NCI-H446 (cell line): Measurements from ENCODE around the gene MYT1.

Experiments used
- DNase-seq, 2 experiments: peaks; one replicate each; lab custom pipeline; 2025; lab: John Stamatoyannopoulos, UW

MYT1 gene

DNA sequence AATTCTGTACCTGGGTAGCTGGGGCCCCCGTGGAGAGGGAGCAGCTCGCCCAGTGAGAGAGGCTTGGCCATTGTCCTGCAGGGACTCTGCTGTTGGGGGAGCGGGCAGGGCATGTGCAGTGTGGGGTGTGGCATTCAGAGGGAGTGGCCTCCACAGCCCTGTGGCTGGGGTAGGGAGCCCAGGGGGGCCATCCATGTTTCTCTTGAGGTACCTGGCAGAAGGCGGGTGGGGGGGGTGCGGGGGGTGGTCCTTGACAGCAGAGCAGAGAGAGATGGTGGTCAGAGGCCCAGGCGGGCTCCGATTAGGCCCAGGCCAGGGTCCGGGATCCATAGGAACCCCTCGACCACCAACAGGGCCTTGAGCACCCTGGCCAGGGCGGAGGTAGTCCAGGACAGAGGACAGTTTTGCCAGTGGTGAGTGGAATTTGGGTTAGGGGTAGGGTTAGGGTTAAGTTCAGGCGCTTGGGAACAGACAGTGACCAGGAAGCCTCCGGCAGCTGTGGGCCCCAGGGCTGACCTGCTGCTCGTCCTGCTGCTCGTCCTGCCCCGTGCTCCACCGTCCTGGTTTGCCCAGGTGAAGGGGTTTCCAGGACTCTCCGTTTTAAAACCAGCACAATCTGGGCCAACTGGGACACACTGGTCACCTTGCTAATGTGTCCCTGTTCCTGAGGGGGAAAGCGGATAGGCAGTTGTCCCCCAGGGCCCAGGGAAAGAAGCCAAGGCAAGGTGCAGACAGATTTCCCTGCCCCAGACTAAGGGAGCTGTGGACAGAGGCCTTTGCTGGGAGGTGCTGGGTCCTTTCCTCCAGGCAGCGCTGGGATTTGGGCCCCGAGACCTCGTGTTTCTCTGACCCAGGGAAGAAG is 24.8 kb upstream of the MYT1 start:
- DNase-seq, result no peak

DNA sequence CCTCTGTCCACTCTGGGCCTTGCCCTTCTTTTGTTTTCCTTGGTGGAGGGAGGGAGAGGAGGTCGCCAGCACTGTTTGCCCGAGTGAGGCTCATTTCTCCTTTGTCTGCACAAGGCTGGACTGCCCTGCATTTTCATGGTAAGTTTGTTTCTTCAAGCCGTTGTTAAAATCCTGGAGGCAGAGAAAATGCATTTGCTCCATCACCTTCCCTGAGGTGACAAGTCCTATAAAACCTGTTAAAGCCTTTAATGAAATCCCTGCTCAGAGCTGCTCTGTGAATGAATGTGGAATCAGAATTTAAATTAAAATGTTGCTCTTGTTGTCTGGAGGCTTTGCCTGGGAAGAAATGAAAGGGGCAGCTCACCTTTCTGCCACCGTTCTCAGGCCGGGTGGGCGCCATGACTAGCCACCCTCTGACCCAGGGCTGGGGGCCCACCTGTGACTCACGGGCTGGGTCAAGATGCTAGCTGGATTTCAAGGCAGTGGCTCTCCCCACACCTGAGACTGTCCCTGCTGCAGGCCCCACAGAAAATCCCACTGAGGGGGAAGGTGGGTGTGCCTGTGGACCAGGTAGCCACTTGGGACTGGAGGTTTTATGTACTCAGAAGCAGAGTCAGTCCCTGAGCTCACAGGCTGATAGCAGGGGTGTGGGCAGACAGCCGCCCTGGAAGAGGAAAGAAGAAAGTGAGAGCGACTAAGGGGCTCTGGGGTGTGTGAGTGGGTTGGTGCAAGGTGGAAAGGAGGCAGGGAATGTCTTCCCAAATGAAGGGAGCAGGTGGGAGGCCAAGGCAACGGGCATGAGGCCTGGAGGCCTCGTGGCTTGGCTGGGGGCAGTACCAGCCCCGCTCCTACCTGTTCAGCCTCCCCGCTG is 24.0 kb upstream of the MYT1 start:
- DNase-seq, result no peak

DNA sequence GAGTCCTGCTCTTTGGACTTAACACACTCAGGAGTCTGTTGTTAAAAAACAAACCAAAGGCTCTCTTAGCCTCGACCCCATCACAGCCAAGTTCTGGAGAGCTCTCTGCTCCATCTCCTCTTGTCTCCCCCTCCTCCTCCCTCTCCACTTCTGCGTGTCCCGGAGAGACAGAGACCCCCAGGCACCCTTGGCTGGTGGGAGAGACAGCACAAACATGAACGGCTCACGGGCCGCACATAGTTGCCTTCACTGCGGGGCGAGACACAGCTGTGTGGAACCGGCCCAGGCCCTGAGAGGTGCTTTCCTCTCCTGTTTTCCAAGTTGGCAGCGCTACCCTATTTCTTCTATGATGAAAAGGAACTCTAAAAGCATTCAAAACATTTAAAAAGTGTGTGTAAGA is 23.3 kb upstream of the MYT1 start:
- DNase-seq, result no peak

DNA sequence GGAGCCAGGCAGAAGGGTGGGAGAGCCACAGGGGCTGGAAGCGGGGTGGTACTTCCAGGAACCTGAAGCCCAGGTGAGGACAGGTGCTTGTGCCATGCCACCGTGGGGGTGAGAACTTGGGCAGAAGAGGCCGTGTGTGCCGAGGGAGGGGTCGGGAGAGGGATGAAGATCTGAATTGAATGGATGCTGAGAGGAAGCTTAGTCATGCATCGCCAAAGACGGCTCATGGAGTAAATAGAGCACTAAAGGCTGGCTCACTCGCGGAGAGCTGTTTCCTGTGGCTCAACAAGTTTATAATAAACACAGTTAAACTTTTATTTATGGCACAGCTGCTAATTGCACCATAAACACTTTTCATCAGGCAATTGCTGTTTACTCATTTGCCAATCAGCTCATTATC is 21.7 kb upstream of the MYT1 start:
- no peak for DNase-seq

DNA sequence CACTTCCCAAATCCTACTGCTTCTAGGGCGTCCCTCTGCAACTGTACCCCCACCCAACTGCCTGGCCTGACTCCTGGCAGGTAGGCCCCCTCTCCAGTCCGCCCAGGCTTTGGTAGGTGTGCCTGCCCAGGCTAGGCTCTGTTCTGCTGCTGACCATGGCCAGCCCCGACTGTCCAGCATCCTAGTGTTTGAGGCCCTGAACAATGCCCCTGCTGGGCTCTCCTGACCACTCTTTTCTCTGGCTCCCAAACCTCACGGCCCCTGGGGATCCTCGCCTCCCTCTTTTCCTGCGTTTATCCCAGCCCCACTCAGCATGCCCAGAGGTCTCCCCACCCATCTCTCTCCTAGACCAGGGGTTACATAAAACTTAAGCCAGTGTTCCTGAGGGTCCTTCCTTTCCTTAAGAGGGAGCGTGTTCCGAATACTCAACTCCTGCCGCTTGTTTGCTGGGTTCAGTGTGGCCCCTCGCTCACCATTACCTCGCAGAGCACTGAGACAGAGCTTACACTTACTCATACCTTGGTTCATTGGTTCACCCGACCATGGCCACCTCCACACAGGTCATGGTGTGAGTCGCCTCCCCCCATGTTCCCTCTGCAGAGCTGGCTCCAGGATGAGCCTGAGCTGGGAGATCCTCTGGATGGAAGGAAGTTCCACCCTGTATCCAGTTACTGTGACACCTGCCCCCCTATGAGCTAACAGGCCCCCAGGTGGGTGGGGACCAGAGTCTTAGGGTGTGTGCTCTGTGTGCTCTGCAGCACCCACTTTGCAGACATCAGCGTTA is 21.0 kb upstream of the MYT1 start:
- no peak for DNase-seq

DNA sequence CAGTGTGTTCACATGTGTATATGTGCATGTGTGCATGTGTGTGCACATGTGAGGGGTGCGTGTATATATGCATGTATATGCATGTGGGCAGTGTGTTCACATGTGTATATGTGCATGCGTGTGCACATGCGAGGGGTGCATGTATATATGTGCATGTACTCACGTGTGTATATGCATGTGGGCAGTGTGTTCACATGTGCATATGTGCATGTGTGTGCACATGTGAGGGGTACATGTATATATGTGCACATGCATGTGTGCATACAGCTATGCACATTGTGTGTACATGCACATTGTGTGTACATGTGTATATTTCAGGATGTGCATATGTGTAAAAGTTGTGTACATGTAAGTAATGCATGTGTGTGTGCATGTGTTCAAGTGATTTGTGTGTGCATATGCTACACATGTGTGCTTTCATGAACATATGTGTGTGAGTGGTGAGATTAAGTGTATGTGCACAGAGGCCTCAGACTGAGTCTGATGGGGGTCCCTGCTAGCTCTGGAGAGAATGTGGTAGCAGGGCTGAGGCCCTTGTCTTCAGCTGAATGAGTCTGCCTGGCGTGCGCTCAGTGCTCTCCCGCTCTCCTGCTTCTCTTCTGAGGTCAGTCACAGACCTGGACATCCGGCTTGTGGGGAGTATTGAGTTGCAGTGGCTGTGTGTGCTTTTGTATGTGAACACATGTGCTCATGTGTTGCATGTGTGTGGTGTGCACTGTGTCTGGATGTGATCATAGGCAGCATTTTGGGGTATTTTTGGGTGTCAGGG is 19.9 kb upstream of the MYT1 start:
- no peak for DNase-seq

DNA sequence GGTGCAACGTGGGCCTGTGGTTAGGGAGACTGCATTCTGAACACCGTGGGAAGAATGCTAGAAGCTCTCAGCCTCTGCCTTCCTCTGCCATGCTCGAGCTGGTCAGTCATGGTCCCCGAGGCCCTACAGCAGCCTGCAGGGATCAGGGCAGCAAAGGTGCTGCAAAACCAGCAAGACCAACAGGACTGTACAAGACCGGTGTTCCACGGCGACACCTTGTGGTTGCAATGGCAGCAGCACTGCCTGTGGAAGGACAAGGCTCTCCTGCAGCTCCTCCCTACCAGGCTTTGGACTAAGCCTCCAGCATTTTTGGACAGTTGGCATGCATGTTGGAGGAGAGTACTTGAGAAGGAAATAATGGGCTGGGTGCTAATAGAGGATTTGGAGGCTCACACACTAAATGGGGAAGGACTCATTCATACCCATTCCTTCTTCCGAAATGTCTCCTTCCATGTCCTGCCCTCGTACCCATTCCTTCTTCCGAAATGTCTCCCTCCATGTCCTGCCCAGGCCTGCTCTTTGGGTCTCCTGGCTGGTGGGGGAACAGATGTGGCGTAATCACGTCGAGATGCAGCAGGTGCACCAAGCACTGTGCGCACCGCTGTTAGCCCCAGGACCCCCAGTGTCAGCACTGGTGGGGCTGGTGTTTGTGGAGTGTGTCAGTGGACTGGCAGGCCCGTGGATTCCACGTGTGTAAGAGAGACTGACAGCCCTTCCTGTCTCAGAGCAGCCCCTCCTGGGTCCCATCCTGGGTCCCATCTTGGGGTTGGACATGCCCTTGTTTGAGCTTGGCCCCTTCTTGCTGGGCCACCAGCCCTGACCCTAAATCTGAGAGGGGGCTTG is 18.6 kb upstream of the MYT1 start:
- no peak for DNase-seq

DNA sequence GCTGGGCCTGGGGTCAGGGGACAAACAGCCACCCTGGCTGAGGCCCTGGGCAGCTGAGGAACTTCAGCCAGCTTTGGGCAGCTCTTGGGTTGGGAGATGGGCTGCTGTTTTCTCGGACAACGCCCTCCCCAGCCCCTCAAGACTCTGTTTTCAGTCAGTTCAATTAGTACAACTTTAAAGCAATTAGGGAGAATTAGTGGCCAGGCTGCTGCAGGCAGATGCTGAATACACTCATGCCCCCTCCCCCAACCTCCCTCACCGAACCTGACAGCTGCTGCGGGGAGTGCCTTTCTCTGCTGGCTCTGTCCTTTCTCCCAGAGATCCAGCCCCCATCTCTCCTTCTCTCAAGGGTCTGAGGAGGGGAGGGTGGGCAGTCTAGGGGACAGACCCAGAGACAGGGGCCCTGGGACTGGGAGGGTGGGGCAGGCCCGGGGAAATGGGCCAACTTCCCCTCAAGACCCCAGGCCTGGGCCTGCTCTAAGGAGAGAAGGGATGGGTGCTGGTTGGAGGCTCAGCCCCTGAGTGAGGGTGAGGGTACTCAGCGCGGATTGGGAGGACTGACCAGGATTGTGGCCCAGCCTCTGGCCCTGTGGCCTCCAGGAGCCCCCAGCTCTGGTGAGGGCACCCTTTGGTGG is 17.8 kb upstream of the MYT1 start:
- DNase-seq, result no peak

DNA sequence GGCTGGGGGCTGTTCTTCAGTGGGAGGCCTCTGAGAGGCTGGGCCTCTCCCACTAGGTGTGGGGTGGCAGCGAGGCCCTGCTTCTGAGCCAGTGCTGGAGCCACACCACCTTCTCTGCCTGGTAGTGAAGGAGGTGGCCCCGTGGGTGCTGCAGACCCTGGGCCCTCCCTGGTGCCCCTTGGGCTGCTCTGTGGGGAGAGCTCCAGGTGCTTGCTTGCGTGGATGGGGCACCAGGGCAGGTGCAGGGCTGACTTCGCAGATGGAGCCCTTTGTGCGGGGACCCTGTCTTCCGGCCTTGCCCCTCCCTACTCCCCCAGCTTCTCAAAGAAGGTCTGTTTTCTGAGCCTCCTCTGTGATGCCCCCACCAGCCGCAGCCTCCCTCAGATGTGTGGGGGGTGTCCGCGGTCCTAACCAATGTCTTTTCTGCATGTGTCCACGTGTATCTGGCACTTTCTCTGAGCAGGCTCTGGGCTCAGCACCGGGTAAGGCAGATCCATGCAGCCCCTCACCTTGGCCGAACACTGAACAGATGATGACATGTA is 17.2 kb upstream of the MYT1 start:
- no peak for DNase-seq

DNA sequence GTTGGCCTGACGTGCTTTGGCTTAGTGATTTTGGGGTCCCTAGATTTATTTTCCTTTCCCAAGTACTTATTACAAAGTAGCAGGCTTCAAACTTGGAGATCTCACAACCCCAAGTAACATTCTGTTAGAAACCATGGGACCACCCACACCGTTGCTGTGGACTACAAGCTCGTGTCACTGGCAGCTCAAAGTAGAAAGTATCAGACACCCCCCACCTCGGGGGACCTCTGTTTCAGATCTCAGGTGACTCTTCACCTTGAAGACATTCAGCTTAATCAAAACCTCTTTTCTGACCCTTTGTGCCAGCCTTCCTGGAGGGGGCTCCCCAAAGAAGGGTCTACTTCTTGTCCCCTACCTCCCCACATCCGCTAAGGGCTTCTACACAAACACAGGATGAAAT is 15.7 kb upstream of the MYT1 start:
- DNase-seq, result no peak

DNA sequence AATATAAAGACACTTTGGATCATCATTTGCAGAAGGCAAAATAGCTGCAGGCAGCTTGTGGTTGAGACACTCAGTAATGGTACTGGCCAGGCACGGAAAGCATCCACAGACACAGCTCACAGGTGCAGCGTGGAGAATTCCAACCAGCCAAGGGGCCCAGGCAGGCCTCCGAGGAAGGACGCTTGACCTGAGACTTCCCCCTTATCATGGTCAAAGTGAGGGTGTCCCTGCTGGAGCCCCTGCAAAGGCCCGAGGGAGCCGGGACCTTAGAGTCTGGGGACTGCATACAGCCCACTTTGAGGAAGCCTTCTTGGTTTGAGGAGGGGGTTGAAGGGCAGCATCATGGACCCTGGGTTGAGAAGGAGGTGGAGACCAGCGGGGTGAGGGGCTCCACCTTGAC is 15.1 kb upstream of the MYT1 start:
- no peak for DNase-seq

DNA sequence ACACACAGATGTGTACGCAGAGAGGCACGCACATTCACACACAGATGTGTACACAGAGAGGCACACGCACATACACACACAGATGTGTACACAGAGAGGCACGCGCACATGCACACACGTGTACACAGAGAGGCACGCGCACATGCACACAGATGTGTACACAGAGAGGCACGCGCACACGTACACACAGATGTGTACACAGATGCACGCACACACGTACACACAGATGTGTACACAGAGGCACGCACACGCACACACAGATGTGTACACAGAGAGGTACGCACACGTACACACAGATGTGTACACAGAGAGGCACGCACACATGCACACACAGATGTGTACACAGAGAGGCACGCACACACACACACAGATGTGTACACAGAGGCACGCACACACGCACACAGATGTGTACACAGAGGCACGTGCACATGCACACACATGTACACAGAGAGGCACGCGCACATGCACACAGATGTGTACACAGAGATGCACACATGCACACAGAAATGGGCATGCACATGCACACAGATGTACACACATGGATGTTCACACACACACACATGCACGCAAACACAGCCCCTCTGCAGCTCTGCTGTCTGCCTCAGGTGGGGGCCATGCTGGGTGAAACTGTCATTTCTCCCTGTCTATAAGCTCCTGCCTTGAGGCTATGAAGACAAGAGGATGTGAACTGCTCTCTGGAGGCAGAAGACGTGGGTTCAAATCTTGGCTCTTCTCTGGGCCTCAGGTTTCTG is 14.3 kb upstream of the MYT1 start:
- DNase-seq, result no peak

DNA sequence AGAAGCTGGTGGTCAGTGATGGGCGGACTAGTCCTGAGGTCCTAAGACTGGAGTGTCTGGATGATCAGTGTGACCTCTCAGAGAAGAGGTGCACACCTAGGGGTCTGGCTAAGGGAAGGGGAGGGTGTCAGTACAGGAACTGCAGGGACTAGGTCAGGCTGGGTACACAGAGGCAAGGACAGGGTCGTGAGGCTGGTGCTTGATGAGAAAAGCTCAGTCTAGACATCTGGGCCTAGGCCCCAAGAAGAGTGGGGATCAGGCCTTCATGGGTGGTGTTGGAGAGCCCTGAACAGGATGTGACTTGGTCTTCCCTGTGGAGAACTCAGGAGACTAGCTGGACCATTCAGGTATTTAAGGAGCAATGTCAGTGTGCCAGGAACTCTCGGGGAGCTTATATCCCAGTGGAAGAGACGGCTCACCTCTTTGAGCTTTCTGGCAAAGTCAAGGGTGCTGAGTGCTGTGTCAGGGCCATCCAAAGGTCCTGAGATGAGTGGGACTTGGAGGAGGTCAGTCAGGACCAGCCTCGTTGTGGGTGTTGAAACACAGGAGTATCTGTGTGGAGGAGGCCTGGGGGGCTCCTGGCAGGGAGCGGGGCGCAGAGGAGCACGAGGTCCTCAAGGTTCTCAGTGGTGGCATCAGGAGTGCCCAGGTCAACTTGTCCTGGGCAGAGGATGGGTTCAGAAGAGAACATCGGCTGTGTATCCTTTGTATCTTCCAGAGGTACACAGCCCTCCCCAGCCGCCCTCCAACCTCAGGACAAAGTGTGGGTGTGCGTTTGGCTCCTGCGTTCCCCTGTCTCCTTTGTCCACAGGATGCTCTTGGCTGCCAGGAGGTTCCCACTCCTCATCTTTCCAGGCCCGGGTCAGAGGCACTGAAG is 13.3 kb upstream of the MYT1 start:
- DNase-seq, result no peak

DNA sequence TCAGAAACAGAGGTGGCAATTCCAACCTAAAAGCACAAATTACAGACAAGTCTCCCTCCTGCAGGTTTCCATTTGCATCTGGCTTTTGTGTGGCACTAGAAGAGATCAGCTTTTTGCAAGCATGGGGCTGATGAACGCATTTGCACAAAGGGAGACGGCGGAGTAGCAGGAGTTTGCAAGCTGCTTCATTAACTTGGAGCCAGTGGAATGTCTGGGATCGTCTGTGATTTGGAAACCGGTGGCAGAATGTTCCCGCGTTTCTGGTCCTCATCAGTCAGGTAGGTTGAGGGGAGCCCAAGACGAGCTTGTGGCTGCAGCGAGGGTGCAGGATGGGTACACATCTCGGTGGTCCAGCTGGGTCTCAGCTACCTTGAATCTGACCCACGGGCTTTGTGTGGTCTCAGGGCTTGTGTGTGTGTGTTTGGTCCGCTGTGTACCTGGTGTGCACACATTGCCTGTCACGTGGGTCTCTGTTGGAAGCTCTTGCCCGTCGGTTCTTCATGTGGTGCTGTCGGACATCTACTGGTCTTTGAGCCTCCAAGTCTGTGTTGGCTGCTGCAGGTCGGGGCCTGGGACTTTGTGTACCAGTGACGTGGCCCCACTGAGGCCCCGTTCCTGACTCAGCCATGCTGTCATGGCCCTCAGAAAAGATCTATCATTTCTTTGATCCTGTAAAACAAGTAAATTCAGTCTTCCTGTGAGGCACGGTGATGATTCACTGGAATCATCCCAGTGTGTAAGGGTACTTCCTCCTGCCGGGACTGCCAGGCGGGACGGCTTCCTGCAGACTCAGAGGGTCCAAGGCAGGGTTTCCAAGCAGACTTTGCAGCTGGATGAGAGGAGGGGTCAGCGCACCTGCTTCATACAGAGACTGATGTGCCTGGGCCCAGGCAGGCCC is 12.4 kb upstream of the MYT1 start:
- DNase-seq, result no peak

DNA sequence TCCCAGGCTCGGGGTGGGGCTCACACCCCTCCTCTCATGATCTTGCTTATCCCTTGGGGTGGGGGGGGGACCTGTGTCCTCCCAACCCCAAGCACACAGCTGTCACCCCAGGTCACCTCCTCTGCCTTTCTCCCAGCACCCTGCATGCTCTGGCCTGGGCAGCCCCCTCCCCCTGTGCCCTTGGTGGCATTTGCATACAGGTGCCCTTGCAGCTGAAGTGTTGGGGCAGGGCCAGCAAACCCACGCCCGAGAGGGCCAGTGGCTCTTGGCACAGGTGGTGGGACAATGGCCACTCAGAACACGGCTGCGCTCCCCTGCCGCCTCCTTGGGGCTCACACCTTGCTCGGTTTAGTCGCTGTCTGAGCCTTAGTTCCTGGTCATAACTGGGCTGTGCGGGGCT is 11.3 kb upstream of the MYT1 start:
- no peak for DNase-seq

DNA sequence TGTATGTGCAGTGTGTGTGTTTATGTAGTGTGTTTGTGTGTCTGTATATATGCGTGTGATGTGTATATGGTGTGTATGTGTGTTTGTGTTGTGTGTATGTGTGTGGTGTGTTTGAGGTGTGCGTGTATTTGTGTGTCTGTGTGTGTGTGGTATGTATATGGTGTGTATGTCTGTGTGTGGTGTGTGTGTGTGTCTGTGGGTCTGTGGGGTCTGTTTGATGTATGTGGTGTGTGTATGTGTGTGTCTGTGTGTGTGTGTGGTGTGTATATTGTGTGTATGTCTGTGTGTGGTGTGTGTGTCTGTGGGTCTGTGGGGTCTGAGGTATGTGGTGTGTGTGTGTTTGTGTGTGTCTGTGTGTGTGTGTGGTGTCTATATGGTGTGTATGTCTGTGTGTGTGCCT is 10.8 kb upstream of the MYT1 start:
- DNase-seq, result no peak
